Measurements from ENCODE around the gene PINLYP. TPM values are rescaled to one million over a fixed set of nuclear protein-coding genes. Genes with fewer than 3 reads are reported as not detected.

Gene PINLYP
- total RNA-seq (2016; rRNA removed; fragmentation: Illumina TruSeq; extraction: Trizol) (0.24 TPM in 1 of 2 replicates, not detected in the other), polyA plus RNA-seq (2011; rRNA removed) (0.20 and 0.21 TPM in 2 replicates), polyA minus RNA-seq (2011; rRNA and poly(A)+ RNA removed; ENCODE audit: low replicate concordance) (0.06 and 0.07 TPM in 2 replicates), Bru-seq, nascent RNA (not detected), BruChase-seq, experiment 1, labeled RNA remaining after a 6-hour chase (percentile 14 among the genes with signal in this experiment), BruChase-seq, experiment 2, labeled RNA remaining after a 2-hour chase (percentile 25 among the genes with signal in this experiment)
- total RNA-seq (2016; cell fraction: cytosol; rRNA removed; fragmentation: Illumina TruSeq; extraction: Trizol; ENCODE audit: low read depth): 0.53 TPM in 1 of 2 replicates, not detected in the other
- 0.26 TPM in 1 of 2 replicates, not detected in the other for total RNA-seq (2016; cell fraction: insoluble cytoplasmic fraction; rRNA removed; fragmentation: Illumina TruSeq; extraction: Trizol)
- total RNA-seq (2016; cell fraction: membrane; rRNA removed; fragmentation: Illumina TruSeq; extraction: Trizol): 0.21 TPM in 1 of 2 replicates, not detected in the other
- total RNA-seq (2016; cell fraction: nucleus; rRNA removed; fragmentation: Illumina TruSeq; extraction: Trizol): not detected in 2 replicates
- polyA plus RNA-seq (2011; cell fraction: cytosol; rRNA removed): 0.18 and 0.24 TPM in 2 replicates
- 0.21 and 0.42 TPM in 2 replicates for polyA plus RNA-seq (2011; cell fraction: nucleus; rRNA removed)
- polyA plus RNA-seq (2012): 0.23 and 0.27 TPM in 2 replicates
- polyA plus RNA-seq (2016; cell fraction: cytosol; fragmentation: Illumina TruSeq; extraction: Trizol; ENCODE audit: low read depth): 0.16 TPM in 1 of 2 replicates, not detected in the other
- polyA plus RNA-seq (2016; cell fraction: insoluble cytoplasmic fraction; fragmentation: Illumina TruSeq; extraction: Trizol; ENCODE audit: low read depth): 0.53 TPM in 1 of 2 replicates, not detected in the other
- polyA plus RNA-seq (2016; cell fraction: membrane; fragmentation: Illumina TruSeq; extraction: Trizol; ENCODE audit: low read depth): not detected in 2 replicates
- polyA plus RNA-seq (2016; cell fraction: nucleus; fragmentation: Illumina TruSeq; extraction: Trizol; ENCODE audit: insufficient read depth, low read depth): 0.52 and 1.4 TPM in 2 replicates
- polyA minus RNA-seq (2011; cell fraction: cytosol; rRNA and poly(A)+ RNA removed): not detected in 2 replicates
- 0.13 TPM in 1 of 2 replicates, not detected in the other for polyA minus RNA-seq (2011; cell fraction: nucleus; rRNA and poly(A)+ RNA removed)
- long read RNA-seq, experiment 1: 0 reads
- long read RNA-seq, experiment 2: 0 reads

DNA sequence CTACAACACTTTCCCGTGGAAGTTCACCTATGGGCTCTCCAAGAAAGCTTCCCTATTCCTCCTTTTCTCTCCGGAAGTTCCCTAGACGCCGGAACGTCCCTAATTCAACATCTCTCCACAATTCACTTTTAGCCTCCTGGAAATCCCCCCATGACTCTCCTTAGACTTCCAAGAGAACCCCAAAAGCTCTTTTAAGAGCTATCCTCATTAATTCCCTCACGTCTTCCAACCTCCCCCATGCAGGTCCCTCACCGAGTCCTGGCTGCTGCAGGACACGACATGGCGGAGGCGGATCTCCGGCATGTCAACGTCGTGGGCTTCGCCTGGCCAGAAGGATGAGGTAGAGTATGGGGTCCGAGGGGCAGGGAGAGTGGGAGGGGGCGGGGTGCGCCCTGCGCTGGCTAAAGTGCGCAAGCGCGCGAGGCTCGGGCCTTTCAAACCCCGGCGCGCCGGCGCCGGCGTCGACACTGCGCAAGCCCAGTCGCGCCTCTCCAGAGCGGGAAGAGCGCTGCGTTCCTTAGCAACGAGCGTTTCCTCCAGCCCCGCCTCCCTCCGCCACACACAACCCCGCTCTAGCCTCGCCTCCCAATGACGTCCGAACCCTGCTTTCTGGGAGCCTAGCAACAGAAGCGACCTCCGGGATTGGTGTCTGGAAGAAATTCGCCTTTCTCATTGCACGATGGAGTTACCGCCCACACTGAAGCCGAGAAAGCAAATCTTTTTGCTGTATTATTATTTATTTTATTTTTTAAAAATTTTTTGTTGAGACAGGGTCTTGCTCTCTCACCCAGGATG, at the start of gene PINLYP, which contains the start of gene XRCC1:
Gene PINLYP (plus strand): TSS at position 646 of the 795 bp plus-strand sequence. CDS start 1,391 bp downstream, outside the sequence.
Gene XRCC1 (minus strand): TSS at position 372 of the 795 bp plus-strand sequence. CDS start 69 bp downstream, at position 303.
- Histone ChIP-seq H3K36me3 (replicated peaks in 1 of 2; ENCODE audit: control insufficient read depth in 1 of 2, insufficient read depth in 2 of 2, low read length in 2 of 2) (peaks cover 0 to 1% of the 10 kb centered on the region in 2 experiments; a peak in 1 of 5 replicates), H3K4me3 (replicated peaks in 1 of 3; ENCODE audit: insufficient read depth in 1 of 3, low read depth in 2 of 3, low read length in 3 of 3) (peak within 1 kb of the TSS; percentile 87 to 92 (median 89)), H4K20me1 (ENCODE audit: insufficient read depth, low read length) (no peaks in the 10 kb centered on the region), H3K79me2 (ENCODE audit: insufficient read depth, low read length) (peaks cover 8% of the 10 kb centered on the region), H3K9me3 (ENCODE audit: low read length) (no peaks in the 10 kb centered on the region), H2AFZ (ENCODE audit: low read length) (peak within 1 kb of the TSS; percentile 31), H3K27me3 (ENCODE audit: control insufficient read depth in 1 of 2, insufficient read depth in 2 of 2, low read length in 2 of 2) (no peaks in the 10 kb centered on the region; a peak in 1 of 5 replicates), H3K27ac (ENCODE audit: extremely low read length, insufficient read depth, low read length) (peak within 1 kb of the TSS; percentile 72), H3K9ac (ENCODE audit: insufficient read depth, low read depth, low read length) (peak within 1 kb of the TSS; percentile 88), H3K4me1 (ENCODE audit: insufficient read depth, low read length) (peaks cover 19% of the 10 kb centered on the region; the same call in 1 of the 2 replicates), H3K4me2 (ENCODE audit: low read depth, low read length) (peak within 1 kb of the TSS; percentile 93)
- FAIRE-seq (peak; percentile 98), DNase-seq (ENCODE audit: low spot score) (peak; percentile 96), ATAC-seq (peak; percentile 97)
- intact Hi-C loops (cut with micrococcal nuclease; ENCODE audit: unreplicated experiment): loop anchor here (1.0 kb wide), 1 partner anchor 21 kb away; the partner anchor contains the start of genes IRGQ and ZNF576
- no TSS peak for BruUV-seq (replicated peaks)
- ChIA-PET CTCF (ENCODE audit: low intra/inter-chr PET ratio, low total read pairs) (no interaction called here), POLR2A (interaction anchor here (1.4 to 1.8 kb wide), 2 partner anchors 20 to 21 kb away, joined by 3 to 6 read pairs; partner anchors contain the start of genes IRGQ and ZNF576)
- under 1% methylated on average over 23 of the region's 51 CpGs for WGBS (ENCODE audit: low lambda C conversion rate)
- in situ Hi-C loops (cut with HindIII; ENCODE audit: extremely low pct_ligation_motif_present, low pct_unique_long_range_greater_than_20kb): no loop called here
- TF ChIP-seq, protein P1, sequence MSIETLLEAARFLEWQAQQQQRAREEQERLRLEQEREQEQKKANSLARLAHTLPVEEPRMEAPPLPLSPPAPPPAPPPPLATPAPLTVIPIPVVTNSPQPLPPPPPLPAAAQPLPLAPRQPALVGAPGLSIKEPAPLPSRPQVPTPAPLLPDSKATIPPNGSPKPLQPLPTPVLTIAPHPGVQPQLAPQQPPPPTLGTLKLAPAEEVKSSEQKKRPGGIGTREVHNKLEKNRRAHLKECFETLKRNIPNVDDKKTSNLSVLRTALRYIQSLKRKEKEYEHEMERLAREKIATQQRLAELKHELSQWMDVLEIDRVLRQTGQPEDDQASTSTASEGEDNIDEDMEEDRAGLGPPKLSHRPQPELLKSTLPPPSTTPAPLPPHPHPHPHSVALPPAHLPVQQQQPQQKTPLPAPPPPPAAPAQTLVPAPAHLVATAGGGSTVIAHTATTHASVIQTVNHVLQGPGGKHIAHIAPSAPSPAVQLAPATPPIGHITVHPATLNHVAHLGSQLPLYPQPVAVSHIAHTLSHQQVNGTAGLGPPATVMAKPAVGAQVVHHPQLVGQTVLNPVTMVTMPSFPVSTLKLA (IDR thresholded peaks at IDR 0.05): peak; percentile 53
- no peak for TF ChIP-seq CENPX (CRISPR knock-in tag; IDR thresholded peaks at IDR 0.05)
- TF ChIP-seq ZSCAN29 (CRISPR knock-in tag; conservative IDR thresholded peaks at IDR 0.05): no peak
- TF ChIP-seq IKZF1 (IDR thresholded peaks at IDR 0.05): no peak
- peak; percentile 69 for TF ChIP-seq NFYC (CRISPR knock-in tag; IDR thresholded peaks at IDR 0.05)
- TF ChIP-seq GATAD1 (CRISPR knock-in tag; IDR thresholded peaks at IDR 0.05): peak; percentile 91
- TF ChIP-seq, protein P2, sequence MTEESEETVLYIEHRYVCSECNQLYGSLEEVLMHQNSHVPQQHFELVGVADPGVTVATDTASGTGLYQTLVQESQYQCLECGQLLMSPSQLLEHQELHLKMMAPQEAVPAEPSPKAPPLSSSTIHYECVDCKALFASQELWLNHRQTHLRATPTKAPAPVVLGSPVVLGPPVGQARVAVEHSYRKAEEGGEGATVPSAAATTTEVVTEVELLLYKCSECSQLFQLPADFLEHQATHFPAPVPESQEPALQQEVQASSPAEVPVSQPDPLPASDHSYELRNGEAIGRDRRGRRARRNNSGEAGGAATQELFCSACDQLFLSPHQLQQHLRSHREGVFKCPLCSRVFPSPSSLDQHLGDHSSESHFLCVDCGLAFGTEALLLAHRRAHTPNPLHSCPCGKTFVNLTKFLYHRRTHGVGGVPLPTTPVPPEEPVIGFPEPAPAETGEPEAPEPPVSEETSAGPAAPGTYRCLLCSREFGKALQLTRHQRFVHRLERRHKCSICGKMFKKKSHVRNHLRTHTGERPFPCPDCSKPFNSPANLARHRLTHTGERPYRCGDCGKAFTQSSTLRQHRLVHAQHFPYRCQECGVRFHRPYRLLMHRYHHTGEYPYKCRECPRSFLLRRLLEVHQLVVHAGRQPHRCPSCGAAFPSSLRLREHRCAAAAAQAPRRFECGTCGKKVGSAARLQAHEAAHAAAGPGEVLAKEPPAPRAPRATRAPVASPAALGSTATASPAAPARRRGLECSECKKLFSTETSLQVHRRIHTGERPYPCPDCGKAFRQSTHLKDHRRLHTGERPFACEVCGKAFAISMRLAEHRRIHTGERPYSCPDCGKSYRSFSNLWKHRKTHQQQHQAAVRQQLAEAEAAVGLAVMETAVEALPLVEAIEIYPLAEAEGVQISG (CRISPR knock-in tag; IDR thresholded peaks at IDR 0.05): 0 out of 2 replicates have a peak, but pooled peaks have one; percentile 31
- peak; percentile 93 for TF ChIP-seq SIN3A (IDR thresholded peaks at IDR 0.05; ENCODE audit: borderline replicate concordance, low read depth, low read length)
- TF ChIP-seq RFXAP (CRISPR knock-in tag; IDR thresholded peaks at IDR 0.05; ENCODE audit: borderline replicate concordance): peak; percentile 99
- TF ChIP-seq JUN (CRISPR knock-in tag; IDR thresholded peaks at IDR 0.05): no peak
- TF ChIP-seq DR1 (CRISPR knock-in tag; IDR thresholded peaks at IDR 0.05): peak; percentile 20; the same call in 1 of the 2 replicates
- TF ChIP-seq, protein P3, sequence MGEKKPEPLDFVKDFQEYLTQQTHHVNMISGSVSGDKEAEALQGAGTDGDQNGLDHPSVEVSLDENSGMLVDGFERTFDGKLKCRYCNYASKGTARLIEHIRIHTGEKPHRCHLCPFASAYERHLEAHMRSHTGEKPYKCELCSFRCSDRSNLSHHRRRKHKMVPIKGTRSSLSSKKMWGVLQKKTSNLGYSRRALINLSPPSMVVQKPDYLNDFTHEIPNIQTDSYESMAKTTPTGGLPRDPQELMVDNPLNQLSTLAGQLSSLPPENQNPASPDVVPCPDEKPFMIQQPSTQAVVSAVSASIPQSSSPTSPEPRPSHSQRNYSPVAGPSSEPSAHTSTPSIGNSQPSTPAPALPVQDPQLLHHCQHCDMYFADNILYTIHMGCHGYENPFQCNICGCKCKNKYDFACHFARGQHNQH (CRISPR knock-in tag; IDR thresholded peaks at IDR 0.05): no peak; the same call in 1 of the 2 replicates
- TF ChIP-seq CREM (IDR thresholded peaks at IDR 0.05): peak; percentile 78
- no peak for TF ChIP-seq CREM (CRISPR knock-in tag; IDR thresholded peaks at IDR 0.05)

All from HepG2 (cell line).